Suppressor macrophage treated with lipopolysaccharide for 4 hours (primary cell): ENCODE data around the gene NUP153.
"Not testable (repeated sequence)": the region's sequence is repeated elsewhere in the genome, so short reads cannot be mapped to it uniquely, and the experiment has no call there.

Experiments used
- DNase-seq: peaks from one replicate; pipeline ENCODE4 v3.0.0-alpha.2; 2020

Gene NUP153

DNA sequence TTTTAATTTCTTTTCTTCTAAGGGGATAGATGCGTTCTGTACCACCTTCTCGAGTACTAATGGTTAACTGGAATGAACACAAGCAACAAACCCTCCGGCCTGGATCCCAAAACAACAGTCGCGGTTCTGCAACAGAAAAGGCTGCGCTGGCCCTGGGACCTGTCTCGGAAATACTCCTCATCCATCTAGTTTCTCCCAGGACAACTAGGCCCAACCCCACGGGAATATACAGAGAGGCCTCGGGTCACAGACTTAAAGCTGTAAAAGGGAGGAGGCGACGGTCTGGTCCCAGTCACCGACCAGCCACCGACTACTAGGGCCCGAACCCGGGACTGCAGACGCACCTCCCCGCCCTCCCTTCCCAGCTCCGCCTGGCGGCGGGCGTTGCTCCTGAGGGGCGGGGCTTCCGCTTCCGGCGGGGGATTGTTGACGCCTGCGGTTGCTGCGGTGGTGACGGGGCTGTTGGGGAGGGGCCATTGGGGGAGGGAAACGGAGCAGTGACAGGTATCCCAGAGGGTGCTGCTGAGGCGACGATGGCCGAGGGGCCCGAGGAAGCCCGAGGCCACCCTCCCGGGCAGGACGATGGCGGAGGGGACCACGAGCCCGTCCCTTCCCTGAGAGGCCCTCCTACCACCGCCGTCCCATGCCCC is 106.7 kb downstream of the NUP153 start, which contains the start of gene FAM8A1:
Gene FAM8A1, plus strand, starts transcription at position 426 of the 650 bp plus-strand sequence. Its CDS starts 108 bp downstream, at position 534.
- peak; percentile 93 for DNase-seq

DNA sequence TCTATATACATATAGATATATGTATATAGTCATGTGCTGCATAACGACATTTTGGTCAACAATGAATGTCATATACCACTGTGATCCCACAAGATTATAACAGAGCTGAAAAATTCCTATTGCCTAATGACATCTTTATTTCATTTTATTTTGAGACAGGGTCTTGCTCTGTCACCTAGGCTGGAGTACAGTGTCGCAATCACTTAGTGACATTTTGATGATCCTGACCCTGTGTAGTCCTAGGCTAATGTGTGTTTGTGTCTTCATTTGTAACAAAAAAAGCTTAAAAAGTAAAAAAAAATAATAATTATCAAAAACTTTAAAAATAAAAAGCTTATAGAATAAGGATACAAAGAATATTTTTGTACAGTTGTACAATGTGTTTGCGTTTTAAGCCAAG is 110.6 kb downstream of the NUP153 start:
- no peak for DNase-seq

DNA sequence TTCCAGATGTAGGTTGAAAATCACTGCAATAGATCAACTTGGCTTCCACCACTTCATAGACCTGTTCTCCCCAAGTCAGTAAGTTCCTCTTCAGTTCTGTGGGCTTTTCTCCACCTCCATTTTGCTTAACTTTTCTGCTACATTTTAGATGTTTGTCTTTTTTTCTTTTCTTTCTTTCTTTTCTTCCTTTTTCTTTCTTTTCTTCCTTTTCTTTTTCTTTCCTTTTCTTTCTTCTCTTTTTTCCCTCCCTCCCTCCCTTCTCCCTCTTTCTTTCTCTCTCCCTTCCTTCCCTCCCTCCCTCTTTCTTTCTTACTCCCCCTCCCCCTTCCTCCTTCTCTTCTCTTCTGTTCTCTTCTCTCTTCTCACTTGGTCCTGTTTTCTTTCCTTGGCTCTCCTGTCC is 113.5 kb downstream of the NUP153 start:
- no peak for DNase-seq

DNA sequence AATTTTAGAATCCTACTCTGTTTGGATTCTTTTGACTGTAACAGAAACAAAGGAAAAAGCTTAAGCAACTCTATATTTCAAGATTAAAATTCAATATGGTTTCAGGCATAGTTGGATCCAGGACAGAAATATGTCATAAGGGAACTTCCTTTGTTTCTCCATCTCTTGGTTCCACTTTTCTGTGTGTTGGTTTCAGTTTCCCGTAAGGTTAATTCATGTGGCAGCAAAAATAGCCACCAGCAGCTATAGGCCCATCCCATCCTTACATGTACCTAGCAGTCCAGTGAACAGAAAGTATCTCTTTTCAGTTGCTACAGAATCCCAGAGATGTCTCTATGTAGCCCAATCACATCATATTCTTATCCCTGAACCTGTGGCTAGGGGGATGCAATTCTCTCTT is 115.4 kb downstream of the NUP153 start:
- peak; percentile 88 for DNase-seq

DNA sequence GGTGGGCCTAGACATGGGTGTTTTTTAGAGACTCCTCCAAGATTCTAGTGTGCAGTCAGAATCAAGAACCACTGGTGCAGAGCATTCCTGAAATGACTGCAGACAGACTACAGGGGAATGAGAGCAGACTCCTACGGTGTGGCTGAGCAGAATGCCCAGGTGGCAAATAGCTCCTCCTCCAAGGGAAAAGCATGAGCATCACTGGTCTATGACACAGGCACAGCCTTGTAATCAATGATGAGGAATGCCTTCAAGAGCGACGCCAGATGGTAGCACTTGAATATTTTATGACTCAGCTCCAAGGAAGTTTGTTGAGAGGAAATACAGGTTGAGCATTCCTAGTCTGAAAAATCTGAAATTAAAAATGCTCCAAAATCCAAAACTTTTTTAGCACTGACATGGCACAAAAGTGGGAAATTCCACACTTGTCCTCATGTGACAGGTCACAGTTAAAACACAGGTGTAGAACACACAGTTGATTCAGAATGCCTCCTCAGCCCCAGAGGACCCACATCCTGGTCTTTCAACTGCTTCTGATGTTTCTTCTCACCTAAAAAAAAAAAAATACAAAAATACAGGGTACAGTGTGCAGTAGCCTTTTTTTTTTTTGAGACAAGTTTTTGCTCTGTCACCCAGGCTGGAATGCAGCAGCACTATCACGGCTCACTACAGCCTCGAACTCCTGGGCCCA is 117.2 kb downstream of the NUP153 start:
- no peak for DNase-seq

DNA sequence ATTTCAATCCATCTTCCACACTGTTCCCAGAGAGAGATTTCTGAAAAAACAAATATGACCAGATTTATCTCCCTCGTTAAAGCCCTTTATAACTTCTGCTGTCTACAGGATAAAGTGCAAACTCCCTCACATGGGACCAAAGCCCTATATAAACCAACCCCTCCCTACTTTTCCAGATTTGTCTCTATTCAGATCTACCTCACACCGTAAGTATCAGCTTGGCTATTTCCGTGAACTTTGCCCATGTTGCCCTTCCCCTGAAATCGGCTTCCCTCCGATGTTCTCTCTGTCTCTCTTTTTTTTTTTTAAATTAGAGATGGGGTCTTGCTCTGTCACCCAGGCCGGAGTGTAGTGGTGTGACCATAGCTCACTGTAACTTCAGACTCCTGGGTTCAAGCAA is 118.7 kb downstream of the NUP153 start:
- DNase-seq: no peak

DNA sequence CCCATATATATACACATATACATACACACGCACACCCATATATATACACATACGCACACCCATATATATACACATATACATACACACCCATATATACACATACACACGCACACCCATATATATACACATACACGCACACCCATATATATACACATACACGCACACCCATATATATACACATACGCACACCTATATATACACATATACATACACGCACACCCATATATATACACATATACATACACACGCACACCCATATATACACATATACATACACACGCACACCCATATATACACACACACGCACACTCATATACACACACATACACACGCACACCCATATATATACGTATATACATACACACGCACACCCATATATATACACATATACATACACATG is 120.1 kb downstream of the NUP153 start:
- not testable (repeated sequence) for DNase-seq

DNA sequence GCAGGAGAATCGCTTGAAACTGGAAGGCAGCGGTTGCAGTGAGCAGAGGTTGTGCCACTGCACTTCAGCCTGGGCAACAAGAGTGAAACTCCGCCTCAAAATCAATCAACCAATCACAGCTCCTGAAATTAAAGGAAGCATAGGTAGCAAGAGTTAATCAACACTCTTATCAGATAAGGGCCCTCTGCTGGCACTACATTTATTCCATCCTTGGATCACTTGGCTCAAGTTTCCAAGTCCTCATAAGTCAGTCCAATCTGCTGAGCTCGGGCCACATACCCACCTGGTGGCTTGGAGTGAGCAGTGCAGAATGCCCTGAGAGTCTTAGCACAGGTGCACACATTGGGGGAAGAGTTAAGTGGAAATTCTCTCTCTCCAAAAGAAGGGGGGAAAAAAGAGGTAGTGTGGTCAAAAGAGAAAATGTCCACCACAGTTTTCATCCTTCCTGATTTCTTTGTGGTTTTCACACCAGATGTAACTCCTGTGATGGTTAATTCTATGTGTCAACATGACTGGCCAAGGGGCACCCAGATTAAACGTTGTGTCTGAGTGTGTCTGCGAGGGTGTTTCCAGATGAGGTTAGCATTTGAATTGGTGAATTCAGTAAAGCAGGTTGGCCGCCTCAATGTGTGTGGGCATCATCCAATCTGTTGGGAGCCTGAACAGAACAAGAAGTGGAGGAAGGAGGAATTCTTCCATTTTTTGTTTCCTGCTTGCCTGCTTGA is 120.8 kb downstream of the NUP153 start:
- DNase-seq: peak; percentile 19

DNA sequence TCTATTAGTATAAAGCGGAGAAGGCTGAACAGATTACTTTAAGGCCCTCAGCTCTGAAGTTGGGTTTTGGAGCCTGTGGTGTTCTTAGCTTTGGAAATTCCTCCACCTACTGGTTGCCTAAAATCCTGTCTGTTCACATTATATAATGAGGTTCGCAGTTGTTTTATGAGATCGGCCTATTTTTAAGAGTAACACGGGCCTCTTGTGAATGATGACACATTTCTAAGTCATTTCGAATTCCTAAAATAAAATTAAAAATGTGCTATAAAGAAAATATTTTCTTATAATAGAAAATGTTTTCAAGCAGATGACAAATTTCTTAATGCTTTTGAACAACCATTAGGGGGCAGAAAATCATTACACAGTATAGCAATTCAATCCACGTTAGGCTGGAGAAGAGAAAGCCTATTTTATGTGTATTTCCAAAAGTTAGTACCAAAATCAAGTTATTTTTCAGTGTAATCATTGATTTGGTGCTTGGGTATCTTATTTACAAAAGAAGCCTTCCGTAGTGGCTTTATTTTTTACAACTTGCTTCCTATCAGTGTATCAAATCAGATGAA is 122.4 kb downstream of the NUP153 start:
- peak; percentile 49 for DNase-seq

DNA sequence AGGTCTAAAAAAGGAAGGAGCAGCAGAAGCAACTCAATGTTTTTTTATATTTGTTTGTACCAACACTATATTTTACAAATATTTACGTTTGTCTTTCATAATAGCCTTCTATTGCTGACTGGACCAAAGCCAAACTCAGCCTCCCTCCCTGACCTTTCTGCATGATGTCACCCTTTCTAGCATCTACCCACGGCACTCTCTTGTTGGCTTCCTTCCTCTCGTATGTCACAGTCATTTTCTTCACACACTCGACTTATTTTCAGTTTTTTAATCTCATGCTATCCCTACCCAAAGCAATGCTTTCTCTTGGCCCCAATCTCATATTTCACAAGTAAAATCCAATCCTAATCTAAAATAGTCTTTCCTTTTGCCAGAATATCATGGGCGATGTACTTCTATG is 122.9 kb downstream of the NUP153 start:
- DNase-seq: peak; percentile 75

DNA sequence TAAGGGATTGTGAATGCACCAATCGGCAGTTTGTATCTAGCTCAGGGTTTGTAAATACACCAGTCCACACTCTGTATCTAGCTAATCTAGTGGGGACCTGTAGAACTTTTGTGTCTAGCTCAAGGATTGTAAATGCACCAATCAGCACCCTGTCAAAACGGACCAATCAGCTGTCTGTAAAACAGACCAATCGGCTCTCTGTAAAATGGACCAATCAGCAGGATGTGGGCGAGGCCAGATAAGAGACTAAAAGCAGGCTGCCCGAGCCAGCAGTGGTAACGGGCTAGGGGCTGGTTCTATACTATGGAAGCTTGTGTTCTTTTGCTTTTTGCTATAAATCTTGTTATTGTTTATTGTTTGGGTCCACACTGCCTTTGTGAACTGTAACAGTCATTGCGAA is 125.4 kb downstream of the NUP153 start:
- not testable (repeated sequence) for DNase-seq

DNA sequence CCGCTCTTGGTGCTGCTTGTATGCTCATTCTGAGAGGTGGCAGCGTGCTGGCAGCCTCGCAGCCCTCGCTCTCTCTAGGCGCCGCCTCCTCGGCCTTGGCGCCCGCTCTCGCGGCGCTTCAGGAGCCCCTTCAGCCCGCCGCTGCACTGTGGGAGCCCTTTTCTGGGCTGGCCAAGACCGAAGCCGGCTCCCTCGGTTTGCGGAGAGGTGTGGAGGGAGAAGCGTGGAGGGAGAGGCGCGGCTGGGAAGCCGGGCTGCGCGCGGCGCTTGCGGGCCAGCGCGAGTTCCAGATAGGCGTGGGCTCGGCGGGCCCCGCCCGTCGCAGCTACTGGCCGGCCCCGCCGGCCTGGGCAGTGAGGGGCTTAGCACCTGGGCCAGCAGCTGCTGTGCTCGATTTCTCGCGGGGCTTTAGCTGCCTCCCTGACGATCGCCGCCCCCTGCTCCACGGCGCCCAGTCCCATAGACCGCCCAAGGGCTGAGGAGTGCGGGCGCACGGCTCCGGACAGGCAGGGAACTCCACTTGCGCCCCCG is 126.1 kb downstream of the NUP153 start:
- DNase-seq: peak; percentile 18

DNA sequence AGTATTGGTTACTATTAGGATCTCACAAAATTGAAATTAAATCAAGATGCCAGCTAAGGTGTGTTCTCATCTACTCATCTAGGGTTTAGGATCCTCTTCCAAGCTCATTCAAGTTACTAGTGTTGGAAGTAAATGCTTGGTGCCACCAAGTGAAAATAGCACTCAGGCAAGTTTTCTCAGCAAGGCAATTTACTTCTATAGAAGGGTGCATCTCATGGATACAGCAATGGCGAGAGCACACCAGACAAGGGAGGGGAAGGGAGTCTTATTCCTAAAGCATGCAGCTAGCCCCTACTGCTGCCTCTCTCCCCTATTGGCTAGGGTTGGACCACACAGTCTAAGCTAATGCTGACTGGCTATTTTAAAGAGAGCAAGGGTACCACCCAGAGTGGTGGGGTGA is 129.7 kb downstream of the NUP153 start:
- no peak for DNase-seq

DNA sequence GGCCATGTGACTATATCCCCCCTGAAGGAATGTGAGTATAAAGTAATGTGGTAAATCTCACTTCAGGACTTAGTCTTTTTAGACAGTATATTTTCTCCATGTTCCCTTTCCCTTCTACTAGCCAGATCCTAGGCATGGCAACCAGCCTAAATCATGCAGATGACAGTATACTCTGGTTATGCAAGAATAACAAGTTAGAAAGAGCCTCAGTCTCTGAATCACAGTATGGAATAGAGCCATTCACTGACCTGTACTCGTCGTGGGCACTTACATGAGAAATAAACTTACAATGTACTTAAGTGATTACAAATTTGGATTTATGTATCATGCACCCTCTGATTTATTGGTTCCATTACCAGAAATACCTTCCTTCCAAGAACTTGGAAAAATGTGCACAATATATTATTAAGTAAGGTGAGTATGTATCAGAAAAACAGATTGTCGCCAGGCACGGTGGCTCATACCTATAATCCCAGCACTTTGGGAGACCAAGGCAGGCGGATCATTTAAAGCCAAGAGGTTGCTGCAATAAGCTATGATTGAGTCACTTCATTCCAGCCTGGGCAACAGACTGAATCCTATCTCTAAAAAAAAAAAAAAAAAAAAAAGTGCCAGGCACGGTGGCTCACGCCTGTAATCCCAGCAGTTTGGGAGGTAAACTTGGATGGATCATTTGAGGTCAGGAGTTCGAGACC is 131.7 kb downstream of the NUP153 start:
- no peak for DNase-seq

DNA sequence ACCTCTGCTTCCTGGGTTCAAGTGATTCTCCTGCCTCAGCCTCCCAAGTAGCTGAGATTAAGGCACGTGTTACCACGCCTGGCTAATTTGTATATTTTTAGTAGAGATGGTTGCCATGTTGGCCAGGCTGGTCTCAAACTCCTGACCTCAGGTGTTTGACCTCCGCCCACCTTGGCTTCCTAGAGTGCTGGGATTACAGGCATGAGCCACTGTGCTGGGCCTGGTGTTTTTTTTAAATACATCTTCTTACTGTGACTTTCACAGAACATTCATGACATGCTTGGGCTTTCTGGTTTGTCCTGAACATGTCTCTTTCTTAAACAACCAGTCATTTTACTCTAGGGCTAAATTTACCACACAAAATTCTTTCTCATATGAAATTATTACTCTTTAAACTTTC is 141.3 kb downstream of the NUP153 start:
- no peak for DNase-seq
